ENCODE data around the gene GOSR1. TPM values are rescaled to one million over a fixed set of nuclear protein-coding genes. Genes with fewer than 3 reads are reported as not detected.
A peak's percentile ranks its signal among the peaks of the same experiment; 100 is the strongest.
"Not testable (repeated sequence)": the region's sequence is repeated elsewhere in the genome, so short reads cannot be mapped to it uniquely, and the experiment has no call there.

The GOSR1 gene
- total RNA-seq, 1 experiment from 2014 or later, result 32.5 TPM

DNA sequence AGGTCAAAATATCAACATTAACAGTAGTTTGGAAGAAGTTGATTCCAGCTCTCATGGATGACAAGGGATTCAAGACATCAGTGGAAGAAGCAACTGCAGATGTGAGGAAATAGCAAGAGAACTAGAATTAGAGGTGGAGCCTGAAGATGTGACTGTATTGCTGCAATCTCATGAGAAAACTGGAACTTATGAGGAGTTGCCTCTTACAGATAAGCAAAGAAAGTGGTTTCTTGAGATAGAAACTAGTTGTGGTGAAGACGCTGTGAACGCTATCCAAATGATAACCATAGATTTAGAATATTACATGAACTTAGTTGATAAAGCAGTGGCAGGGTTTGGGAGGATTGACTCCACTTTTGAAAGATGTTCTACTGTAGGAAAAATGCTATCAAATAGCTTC is 67.8 kb downstream of the GOSR1 start:
- DNase-seq (ENCODE audit: low read depth), result no peak

DNA sequence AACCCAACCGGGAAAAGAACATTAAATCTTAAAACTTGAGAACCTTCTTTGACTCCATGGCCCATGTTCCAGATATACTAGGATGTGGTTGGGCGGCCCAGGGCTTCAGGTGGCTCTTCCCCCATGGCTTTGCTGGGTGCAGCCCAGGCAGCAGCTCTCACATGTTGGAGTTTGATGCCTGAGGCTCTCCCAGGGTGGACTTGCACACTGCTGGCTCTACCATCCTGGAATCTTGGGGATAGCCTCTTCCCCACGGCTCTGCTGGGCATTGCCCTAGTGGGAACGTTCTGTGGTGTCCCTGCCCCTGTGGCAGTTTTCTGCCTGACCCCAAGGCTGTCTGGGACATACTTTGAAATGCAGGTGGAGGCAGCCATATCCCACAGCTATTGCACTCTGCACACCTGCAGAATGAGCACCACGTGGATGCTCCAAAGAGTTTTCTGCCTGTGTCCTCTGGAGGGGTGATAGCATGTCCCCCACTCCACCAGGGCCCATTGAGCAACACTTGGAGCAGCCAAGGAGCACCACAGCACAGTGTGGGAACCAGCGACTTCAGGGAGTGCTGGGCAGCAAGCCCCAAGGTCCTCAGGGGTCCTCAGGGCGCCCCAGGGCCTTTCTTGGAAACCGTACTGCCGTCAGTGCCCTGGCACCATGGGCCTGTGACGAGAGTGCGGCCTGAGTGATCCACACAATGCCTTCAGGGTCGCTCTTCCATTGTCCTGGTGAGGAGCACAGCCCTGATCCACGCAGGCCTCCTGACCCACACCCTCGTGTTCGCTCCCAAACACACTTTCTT is 70.8 kb downstream of the GOSR1 start:
- DNase-seq (ENCODE audit: low read depth), result no peak

DNA sequence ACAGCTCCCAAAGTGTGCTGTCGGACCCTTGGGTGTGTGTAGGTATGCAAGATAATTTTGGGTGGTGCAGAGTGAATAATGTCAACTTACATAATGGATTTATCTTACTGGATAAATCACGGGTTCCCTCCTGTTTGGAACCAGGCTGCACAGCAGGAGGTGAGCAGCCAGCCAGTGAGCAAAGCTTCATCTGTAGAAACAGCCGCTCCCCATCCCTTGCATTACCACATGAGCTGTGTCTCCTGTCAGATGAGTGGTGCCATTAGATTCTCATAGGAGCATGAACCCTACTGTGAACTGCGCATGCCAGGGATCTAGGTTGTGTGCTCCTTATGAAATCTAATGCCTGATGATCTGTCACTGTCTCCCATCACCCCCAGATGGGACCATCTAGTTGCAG is 72.0 kb downstream of the GOSR1 start:
- DNase-seq (ENCODE audit: low read depth), result not testable (repeated sequence)

DNA sequence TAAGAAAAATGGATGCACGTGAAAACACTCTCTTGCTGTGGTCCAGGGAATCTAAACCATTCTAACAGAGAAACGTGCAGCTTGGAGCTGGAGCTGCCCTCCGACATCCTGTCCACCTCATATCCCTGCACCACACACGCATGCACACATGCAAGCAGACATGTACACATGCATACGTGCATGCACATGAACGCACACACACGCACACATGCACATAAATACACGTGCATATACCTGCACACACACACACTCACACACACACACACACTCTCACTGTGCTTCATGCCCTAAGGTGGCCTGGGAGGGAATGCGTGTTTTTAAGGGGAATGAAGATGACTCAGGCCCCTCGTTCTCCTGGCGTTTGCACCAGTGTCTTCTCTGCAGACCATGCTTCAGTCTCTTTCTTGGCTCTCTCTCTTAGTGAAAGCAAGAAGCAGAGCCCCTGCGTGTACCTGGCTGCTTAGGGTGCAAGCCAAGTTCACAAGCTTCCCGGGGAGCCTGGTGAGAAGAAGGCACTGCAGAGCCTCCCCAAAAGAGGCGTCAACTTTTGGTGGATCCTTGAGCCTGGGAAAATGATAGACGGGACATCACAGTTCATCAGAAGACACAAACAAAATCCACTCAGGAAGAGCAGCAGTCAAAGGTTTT is 72.8 kb downstream of the GOSR1 start:
- DNase-seq (ENCODE audit: low read depth), result no peak

DNA sequence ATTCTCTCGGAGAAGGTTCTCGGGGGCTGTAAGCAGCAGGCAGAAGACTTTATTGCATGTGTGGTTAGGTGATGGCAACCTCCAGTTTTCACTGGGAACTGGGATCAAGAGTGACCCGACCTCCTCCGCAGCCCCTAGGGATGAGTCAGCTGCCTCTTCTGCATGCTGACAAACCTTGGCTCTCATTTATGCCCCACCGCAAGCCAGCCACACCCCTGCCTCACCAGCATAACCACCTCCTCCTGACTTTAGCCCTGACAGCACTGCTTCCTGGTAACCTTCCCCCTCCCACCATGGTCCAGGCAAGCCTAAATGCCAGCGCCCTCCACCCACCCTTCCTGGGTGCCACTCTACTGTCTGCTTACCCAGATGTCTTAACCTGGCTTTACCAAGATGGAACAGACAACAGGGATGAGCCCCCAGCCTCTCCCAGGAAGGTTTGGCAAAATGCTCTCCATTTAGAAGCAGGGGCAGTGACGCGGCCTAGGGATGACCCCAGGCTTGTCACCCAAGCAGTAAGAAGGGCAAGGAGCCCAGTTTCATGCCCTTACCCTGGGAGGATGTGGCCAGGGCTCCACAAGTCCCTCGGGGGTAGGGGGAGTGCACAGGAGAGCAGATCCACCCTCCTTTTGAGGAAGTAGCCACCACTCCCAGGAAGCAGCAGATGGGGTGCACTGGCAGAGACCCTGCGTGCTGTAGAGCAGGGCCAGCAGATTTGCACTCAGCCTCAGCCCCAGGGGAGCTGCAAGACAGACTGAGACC is 73.5 kb downstream of the GOSR1 start:
- DNase-seq (ENCODE audit: low read depth), result peak; percentile 92

DNA sequence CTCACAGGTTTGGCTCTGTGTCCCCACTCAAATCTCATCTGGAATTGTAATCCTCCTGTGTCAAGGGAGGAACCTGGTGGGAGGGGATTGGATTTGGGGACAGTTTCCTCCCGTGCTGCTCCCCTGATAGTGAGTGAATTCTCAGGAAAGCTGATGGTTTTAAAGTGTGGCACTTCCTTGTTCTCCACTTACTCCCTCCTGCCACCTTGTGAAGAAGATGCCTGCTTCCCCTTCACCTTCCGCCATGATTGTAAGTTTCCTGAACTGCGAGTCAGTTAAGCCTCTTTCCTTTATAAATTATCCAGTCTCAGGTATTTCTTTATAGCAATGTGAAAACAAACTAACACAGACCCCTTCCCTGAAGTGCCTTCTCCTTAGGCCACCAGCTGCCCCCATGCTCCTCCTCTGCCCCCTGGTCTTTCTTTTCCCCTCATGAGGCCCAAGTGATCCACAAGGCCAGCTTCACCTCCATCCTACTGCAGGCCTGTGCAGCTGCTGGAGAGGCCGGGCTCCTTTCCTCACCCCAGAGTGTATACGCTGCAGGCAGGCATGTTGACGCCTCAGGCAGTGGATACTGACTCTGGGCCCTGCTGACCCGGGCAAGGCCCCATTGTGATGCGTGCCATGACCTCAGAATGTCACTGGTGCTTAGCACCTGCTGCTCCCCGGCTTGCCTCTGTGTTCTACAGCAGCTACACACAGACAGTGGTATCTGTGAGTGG is 74.2 kb downstream of the GOSR1 start:
- not testable (repeated sequence) for DNase-seq (ENCODE audit: low read depth)

DNA sequence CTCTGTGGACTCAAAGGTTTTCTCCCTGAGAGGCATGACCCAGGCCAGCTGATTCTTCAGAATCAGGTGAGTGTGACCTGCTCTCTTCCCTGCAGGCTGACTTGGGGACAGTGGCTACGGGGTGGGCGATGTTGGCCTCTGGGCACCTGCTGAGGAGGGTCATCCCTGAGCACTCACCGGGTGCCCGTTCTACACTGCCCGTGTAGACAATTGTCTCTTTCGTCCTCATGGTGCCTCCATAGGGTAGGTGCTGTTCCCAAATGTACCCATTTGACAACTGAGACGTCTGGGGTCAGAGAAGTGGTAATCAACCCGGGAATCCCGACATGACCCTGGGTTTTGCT is 74.8 kb downstream of the GOSR1 start:
- no peak for DNase-seq (ENCODE audit: low read depth)

DNA sequence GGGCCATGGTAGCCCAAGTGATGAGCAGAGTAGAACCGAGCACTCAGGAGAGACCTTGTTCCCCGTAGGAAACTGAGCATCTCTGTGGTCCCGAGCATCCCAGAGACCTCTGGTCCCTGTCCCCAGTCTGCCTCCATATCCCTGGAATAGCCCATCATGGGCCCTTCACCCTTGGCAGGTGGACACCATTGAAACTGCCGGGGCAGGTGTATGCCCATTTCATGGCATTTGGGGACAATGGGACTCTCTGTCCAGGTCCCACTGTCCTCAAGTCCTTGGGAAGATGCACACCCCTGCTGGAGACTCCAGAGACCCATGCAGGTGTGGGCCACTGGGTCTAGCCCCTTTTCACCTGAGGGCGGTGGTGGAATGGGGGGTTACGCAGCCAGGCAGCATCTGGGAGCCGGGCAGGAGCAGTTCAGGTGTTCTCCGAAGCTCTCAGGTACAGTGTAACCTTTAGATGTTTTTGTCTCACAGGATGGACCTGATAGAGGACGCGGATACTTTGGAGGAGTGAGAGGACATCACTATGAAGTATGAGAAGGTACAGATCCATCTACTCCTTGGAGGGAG is 75.9 kb downstream of the GOSR1 start:
- DNase-seq (ENCODE audit: low read depth), result no peak

DNA sequence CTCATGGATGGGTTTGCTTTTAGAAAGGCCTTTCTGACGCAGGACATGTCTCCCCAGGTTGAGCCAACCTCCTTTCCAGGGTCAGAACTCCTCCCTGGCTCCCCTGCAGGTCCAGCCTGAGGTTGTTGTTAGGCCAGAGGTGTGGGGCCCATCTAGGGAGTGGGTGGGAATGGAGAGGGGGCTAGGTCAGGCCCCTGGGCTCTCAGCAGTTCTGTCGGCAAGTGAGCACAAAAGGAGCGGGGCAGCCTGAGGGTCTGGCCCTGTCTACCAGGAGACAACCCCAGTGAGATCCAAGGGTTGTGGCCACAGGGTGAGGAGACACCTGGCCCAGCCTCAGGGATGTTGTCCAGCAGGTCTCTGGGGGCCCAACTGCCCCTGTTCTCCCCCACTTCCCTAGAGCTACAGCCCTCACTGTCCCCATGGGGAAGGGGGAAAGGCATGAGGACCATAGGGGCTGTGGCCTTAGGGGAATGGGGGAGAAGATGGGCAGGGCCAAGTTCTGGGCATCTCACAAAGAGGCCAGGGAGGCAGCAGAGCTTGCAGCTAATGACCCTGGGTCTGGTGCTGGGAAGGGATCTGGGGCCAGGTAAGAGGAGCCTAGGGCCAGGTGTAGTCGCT is 76.7 kb downstream of the GOSR1 start:
- not testable (repeated sequence) for DNase-seq (ENCODE audit: low read depth)

DNA sequence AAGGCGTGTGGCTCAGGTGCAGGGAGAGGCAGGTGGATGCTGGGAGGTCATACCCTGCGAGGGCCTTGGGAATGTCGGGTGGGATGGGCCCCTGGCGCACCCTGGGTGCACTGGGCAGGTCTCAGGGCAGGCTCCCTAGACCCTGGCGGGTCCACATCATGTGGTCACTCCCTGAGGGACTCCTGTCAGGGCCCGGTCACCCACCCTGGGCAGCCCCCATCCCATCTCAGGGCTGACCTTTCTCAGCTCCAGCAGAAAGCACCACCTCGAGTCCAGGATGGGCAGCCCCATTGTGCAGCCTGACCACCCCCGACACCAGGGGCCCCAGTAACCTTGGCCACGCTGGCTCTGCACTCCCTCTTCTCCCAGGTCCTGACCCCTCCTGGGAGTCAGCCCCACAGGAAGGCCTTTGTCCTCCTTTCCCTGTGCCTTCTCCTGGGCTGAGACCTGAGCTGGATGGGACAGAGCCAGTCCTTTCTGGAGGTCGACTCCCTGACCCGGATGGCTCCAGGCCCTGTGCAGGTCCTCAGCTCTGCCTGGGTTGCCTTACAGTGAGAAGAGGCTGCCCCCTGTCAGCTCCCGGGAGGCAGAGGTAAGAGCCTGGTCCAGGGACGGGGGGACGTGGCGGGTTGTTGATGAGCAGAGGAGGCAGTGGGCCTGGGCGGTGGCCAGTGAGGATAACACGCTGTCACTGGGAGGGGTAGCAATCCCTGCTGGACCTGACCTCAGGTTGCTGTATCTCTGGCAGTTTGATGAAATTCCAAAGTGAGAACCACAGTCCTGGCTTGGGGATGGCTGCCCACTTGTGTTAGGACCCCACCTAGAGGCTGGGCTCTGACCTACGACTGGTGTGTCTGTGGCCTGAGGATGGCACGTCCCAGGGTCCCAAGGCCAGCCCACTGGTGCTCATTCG is 77.9 kb downstream of the GOSR1 start:
- DNase-seq (ENCODE audit: low read depth), result peak; percentile 29

DNA sequence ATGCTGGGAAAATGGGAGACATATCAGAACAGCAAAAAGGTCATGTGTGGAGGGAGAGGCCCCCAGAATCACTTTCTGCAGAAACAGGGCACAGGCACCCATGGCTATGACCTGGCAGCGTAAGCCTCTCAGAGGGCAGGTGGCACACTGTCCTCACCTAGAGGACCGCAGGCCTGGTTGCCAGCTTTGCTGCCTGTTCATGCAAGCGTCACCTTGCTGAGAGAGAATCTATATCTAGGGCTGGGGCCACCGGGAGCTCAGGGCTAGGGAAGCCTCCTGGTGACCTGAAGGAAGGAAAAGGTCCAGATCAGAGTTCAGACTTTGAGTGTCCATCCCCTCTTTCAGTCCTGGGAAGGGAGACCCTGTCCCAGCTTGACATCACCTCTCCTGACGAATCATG is 78.7 kb downstream of the GOSR1 start:
- no peak for DNase-seq (ENCODE audit: low read depth)

DNA sequence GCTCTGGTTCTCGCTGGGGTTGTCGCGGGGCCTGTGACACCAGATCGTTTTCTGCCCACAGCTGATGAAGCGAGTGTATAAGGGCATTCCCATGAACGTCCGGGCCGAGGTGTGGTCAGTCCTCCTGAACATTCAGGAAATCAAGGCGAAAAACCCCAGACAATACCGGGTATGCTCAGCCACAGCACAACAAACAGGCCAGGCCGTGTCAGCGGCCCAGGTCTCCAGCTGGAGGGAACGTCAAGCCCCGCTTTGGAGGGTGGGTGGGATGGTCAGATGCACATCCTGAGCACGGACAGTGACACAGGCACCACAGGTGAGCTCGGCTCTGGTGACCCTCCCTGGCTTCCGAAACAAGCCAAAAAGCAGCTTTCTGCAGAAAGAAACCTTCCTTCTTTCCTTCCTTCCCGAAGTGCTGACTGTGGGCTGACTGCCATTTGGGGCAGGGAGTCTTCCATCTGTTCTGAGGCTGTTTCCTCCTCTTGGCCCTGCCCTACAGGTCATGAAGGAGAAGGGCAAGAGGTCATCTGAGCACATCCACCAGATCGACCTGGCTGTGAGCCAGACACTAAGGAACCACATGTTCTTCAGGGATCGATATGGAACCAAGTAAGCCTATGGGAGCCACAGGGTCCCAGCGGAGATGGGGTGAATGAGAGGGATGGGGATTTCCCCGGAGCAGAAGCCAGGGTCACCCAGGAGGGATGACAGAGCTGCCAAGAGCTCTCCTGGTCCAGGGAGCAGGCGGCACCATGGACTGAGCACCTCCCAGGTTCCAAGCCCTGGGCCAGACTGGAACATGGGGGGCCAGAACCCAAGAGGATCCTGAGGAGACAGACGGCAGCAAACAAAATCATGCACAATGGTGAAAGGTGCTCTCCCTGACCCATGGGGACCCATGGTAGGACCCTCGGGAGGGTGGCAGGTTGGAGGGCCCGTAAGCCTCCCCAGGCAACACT is 79.4 kb downstream of the GOSR1 start:
- DNase-seq (ENCODE audit: low read depth), result no peak

DNA sequence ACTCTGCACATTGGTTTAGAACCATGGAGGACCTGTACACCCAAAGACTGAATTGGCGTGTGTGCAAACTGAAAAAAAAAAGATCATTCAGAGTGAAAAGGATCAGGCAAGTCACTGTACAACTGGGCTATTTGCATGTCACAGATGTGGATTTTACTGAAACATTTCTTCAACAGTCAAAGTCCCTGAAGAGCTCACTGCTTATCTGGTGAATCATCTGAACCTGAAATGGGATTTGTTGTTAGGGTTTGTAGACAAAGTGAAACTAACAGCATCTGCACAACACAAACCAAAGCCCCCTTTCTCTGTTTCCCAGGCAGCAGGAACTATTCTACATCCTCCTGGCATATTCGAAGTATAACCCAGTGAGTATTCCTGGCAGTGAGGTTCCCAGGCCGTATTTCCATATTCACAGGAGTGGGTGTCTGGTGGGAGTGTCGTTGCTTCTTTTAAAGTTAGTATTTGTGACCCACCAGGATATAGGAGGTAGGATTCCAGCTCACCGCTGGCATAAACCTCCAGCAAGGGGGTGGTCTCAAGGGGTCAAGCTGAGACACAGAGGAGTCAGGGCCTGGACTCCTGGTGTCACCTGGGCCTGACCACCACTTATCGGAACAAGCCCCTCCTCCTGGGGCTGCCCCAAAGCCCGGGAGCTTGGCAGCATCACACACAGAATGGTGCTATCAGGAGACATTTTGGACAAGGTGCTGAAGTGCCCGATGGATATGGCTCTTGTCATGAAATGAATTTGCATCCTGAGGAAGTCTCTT is 80.9 kb downstream of the GOSR1 start:
- no peak for DNase-seq (ENCODE audit: low read depth)

DNA sequence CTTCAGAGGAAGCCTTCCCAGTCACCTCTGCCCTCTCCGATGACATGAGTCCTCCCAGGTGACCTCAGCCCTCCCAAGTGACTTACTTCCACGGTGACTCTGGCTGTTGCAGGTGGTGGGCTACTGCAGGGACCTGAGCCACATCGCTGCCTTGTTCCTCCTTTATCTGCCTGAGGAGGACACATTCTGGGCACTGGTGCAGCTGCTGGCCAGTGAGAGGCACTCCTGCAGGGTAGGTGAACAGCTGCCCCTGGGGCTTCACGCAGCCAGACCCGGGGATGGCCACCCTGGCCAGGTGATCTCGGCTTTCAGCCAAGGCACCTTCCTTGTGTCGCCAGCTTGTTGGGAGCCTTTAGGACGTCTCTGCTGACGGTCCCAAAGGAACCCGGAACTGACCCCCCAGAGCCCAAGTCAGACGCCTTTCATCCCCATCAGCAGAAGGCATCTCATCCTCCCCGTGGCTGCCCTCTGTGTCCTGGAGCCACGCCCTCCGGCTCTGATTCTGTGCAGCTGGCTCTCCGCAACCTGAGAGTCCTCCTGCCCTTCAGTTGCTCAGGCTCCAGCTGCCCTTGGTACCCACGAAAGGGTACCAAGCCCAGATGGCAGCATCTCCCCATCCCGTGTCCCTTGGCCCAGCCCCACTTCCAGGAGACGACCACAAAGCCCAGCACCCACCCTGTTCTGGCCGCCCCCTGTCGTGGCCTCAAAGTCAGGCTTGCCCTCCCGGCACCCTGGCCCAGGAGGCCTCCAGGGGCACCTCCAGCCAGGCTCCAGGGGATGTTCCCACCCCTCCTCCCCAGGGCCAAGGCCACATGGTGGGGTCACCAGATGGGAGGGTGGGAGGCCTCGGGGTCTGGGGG is 81.7 kb downstream of the GOSR1 start:
- DNase-seq (ENCODE audit: low read depth), result no peak

DNA sequence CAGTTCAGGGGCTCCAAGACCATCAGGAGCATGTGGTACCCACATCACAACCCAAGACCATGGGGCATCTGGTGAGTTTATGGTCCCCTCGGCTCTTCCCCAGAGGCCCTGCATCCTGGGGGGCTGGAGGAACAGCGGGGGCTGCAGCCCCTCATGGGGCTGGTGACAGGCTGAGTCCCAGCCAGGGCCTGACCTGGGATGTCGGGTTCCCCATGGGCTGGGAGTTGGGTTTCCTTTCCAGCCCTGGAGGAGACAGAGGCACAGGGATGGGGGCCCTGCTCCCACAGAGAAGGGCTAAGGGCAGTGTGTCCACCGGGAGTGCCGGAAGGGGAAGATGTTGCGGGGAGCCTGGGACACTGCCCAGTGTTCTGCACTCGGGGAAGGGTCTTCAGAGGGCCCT is 82.4 kb downstream of the GOSR1 start:
- no peak for DNase-seq (ENCODE audit: low read depth)

DNA sequence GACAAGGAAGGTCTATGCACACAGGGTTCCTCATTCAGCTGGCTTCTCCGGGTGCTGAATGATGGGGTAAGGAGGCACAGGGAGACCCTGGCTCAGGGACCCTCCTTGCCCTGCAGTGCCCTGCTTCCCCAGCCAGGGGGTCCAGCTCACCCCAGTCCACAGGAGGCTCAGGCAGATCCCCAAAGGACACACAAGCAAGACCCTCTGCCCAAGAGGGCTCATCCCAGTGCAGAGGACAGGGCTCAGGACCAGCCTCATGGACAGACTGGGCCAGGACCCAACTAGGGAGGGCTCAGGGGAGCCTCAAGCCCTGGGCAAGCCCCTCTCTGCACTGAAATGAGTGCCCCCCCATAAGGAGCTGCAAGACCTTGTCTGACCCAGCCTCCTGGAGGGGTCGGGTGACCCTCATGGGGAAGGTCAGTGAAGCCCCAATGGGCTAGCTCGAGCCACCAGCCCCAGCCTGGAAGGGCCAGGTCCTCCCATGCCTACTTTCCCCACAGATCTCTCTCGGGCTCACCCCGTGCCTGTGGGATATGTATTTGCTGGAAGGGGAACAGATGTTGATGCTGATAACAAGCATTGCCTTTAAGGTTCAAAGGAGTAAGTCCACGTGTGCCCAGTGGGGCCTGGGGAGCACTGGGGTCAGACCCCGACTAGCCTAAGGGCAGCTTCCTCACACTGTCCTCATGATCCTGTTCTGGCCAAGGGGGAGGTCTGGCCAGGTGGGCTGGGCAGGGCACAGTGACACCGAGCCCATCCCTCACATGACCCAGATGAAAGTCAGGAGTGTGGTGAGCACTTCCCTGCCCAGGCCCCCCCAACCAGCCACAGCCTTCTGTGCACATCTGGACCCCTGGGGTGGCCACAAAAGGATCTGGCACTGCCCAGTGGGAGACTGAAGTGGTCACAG is 83.2 kb downstream of the GOSR1 start:
- DNase-seq (ENCODE audit: low read depth), result not testable (repeated sequence)

Data from Daoy (cell line).